GM12874 (cell line): ENCODE results near the gene CABP4.

Experiments used
- TF ChIP-seq, protein P1 (sequence below): IDR thresholded peaks from 2 replicates; pipeline ENCODE4 v1.5.1; 2011; ENCODE audit warnings: low read depth, mild to moderate bottlenecking, control low read depth, low read length, moderate library complexity; ENCODE audit not compliant: insufficient read depth

The CABP4 gene

DNA sequence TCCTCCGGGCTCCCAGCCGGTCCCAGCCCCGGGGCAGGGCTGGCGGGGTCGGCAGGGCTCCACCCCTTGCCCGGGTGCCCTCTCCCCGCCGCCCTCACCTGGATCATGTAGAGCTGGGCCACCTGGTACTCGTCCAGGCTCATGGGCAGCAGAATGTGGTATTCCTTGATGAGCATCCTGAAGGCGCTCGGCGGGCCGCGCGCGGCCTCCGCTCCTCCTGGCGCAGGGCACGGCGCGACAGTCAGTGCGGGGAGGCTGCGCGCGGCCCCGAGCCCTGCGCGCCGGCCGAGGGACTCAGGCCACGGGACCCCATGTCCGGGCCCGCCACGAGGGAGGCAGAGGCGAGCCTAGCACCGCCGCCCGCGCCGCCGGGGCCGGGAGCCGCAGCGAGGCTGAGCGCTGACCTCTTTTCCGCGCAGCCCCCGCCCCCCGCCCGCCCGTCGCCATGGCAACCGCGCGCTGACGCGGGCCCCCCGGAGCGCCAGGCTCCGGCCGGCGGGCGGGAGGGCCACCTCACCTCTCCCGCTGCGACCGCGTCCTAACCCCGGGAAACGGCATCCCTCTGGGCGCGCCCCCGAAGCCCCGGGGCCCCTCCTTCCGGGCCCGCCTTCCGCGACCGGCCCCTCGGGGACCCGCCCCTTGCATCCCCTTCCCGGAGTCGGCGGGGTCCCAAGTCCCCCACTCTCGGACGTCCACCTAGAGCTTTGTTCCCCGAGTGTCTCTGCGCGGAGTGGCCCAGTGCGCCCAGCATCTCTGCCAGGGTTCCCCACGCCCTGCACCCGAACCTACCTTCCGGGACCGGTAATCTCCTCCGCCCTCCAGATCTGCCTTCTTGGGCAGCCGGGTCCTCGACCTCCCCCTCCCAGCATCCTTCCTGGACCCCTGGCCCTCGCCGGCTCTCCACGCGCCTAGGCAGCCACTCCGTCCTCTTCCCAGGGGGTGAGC, 49.1 kb downstream of the CABP4 start:
- TF ChIP-seq, protein P1, sequence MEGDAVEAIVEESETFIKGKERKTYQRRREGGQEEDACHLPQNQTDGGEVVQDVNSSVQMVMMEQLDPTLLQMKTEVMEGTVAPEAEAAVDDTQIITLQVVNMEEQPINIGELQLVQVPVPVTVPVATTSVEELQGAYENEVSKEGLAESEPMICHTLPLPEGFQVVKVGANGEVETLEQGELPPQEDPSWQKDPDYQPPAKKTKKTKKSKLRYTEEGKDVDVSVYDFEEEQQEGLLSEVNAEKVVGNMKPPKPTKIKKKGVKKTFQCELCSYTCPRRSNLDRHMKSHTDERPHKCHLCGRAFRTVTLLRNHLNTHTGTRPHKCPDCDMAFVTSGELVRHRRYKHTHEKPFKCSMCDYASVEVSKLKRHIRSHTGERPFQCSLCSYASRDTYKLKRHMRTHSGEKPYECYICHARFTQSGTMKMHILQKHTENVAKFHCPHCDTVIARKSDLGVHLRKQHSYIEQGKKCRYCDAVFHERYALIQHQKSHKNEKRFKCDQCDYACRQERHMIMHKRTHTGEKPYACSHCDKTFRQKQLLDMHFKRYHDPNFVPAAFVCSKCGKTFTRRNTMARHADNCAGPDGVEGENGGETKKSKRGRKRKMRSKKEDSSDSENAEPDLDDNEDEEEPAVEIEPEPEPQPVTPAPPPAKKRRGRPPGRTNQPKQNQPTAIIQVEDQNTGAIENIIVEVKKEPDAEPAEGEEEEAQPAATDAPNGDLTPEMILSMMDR = no peak

DNA sequence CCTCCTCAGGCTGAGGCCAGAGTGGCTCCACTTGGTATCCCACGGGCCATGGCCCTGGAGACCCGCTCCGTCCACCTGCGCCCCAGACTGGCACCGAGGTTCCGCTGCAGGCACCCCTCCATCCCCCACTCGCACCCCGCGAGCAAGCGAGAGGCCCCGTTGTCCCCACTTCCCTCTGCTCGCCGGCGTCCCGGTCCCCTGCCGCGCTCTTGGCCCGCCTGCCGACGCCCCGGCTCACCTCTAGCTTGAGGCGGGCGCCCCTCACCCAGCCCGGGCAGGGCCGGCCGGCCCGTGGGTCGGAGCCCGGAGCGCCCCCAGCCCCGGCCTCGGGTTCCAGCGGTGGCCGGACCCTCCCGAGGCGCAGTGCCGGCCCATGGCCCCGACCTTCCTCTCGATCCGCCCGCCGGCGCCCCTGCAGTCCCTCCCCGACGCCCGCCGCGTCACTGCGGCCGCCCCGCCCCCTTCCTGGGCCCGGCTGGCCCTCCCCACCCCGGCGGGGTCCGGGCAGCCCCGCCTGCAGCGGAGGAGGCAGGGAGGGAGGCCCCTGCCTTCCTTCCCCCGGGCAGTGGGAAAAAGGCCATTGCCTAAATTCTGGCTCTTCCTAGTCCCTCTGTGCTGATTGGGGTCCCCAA, 49.9 kb downstream of the CABP4 start, which contains the start of gene PITPNM1:
PITPNM1 (minus strand) TSS at position 414 of the 632 bp plus-strand sequence. CDS start 1,183 bp downstream, outside the sequence.
- TF ChIP-seq, protein P1 = no peak

DNA sequence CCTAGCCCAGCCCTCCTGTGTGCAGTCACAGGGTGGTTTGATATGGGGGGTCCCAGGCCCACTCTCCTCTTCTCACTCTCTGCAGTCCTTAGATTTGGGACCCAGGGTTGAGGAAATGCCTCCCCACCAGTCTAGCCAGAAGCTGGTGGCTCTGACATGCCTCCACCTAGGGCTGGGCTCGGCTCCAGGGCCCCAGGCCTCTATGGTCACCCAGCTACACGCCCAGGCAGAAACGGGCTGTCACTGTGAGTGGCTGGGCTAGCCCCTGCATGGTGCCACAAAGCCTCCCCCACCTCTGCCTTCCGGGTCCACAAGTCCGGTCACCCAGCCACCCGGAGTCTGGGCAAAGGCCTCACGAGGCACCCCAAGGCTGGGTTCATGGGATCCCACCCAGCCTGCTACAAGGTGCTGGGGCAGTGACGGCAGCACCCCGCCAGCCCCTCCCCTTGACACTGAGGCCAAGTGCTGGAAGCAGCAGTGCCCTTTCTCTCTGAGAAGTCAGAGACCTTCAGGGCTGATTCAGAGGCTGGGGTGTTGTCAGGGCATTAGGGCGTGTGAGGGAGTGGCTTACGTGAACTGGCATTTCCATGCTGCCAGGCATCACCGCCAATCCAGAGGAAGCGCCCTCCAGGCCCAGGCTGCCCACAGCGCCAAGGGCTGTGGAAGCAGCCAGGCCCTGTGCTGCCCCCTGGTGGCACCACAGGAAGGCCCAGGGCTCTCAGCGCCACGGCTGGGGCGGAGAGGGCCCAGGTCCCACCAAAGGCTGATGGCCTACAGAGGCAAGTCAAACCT, 50.6 kb downstream of the CABP4 start:
- TF ChIP-seq, protein P1 = peak; percentile 98

GRCh38 chr11:67506426-67507051, 51.4 kb downstream of the CABP4 start:
- TF ChIP-seq, protein P1 = no peak

- TF ChIP-seq, protein P1 = no peak
These were observed 52.2 kb downstream of the CABP4 start for GRCh38 chr11:67507242-67507863.

GRCh38 chr11:67507864-67508485, 52.8 kb downstream of the CABP4 start, which contains the start of gene CDK2AP2:
Gene CDK2AP2, minus strand, starts transcription at chr11:67508162. Its CDS starts 80 bp downstream, at chr11:67508082.
- TF ChIP-seq, protein P1 = no peak
